ENCODE measurements around the gene SRM.
"Not testable (repeated sequence)": the region's sequence is repeated elsewhere in the genome, so short reads cannot be mapped to it uniquely, and the experiment has no call there.

SRM gene

DNA sequence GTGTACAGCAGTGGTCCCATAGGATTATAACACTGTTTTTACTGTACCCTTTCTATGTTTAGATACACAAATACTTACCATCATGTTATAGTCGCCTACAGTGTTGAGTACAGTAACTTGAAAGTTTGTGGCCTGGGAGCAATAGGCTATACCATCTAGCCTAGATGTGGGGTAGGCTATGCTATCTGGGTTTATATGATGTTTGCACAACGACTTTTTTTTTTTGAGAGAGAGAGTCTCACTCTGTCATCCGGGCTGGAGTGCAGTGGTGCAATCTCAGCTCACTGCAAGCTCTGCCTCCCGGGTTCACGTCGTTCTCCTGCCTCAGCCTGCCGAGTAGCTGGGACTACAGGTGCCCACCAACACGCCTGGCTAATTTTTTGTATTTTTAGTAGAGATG lies 40.5 kb downstream of the SRM start:
- DNase-seq (ENCODE audit: low read depth, low spot score) = not testable (repeated sequence)

DNA sequence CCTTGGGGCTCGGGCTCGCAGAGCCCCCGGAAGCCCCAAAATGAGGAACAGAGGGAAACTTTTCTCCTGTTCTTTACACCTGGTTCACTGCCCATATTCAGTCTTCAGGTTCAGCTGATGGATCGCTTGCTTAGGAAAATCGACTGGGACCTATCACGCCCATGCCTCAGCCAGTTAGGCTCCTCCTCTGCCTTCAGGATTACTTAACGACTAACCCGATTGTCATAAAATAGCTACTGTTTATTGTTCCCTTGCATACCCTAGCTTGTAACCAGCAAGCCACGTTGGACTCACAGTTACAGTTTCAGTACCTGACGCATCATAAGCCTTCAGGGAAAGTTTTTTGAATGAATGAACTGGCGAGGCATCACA lies 46.7 kb downstream of the SRM start:
- DNase-seq (ENCODE audit: low read depth, low spot score) = no peak

DNA sequence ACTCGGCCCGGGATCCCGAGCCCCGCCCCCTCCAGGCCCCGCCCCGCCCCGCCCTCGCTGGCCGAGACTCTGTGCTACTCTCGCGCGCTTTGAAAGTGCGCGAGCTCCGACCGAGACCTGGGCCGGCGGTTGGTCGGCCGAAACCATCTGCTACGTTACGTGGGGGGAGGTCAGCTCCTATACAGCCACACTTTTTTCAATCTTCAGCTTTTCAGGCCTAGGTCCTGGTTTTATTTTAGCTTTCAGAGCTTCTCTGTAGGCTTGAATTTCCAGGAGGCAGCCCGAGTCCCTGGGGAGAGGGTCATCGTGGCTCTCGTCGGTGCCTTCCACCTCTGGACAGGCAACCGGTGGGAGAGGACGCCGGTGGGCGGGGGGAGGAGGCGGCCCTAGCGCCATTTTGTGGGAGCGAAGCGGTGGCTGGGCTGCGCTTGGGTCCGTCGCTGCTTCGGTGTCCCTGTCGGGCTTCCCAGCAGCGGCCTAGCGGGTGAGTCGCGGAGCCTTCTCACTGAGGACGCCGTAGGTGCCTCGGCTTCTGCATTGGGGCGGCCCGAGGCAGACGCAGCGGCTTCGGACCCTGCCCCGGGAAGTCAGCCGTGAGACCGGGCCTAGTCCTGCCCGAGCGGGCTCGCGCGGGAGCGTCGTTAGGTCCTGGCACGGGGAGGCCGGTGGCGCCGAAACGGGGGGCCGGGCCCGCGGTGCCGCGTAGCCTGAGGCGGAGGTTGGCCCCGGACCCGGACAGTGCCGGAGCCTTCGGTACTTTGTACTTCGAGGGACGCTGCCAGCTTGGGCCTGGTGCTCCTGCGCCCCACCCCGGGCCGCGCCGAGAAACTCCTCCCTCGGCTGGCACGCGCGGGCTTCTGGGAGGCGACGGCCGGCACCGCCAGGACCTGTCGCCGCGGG lies 47.3 kb downstream of the SRM start, which contains the start of gene TARDBP:
TSS of gene TARDBP (plus strand) at position 395 of the 900 bp plus-strand sequence. CDS start 1,074 bp downstream, outside the sequence.
- DNase-seq (ENCODE audit: low read depth, low spot score) = peak; percentile 77
